ENCODE results near the gene DPP6.

The DPP6 gene

GRCh38 chr7:154342971-154343633 is 290.9 kb downstream of the DPP6 start:
- TF ChIP-seq CTCF (IDR thresholded peaks at IDR 0.05; ENCODE audit: poor library complexity, severe bottlenecking) = no peak
- Histone ChIP-seq H3K9me3 (ENCODE audit: severe bottlenecking) (no peaks in the 10 kb centered on the region), H3K4me1 (ENCODE audit: insufficient read depth, poor library complexity, severe bottlenecking) (no peaks in the 10 kb centered on the region), H3K36me3 (ENCODE audit: low read depth) (no peaks in the 10 kb centered on the region), H3K27ac (ENCODE audit: poor library complexity, severe bottlenecking) (no peak overlapping the region), H3K27me3 (ENCODE audit: insufficient read depth, poor library complexity, severe bottlenecking) (no peaks in the 10 kb centered on the region), H3K4me3 (ENCODE audit: severe bottlenecking) (no peak overlapping the region)
- ATAC-seq (ENCODE audit: low read depth) (no peak), DNase-seq (ENCODE audit: low spot score) (no peak)

- Histone ChIP-seq H3K4me1 (ENCODE audit: insufficient read depth, poor library complexity, severe bottlenecking) (no peaks in the 10 kb centered on the region), H3K27ac (ENCODE audit: poor library complexity, severe bottlenecking) (no peak overlapping the region), H3K9me3 (ENCODE audit: severe bottlenecking) (no peaks in the 10 kb centered on the region), H3K36me3 (ENCODE audit: low read depth) (no peaks in the 10 kb centered on the region), H3K4me3 (ENCODE audit: severe bottlenecking) (no peak overlapping the region), H3K27me3 (ENCODE audit: insufficient read depth, poor library complexity, severe bottlenecking) (no peaks in the 10 kb centered on the region)
- DNase-seq (ENCODE audit: low spot score) (no peak), ATAC-seq (ENCODE audit: low read depth) (no peak)
- no peak for TF ChIP-seq CTCF (IDR thresholded peaks at IDR 0.05; ENCODE audit: poor library complexity, severe bottlenecking)
Measured at GRCh38 chr7:154343778-154344412, 291.7 kb downstream of the DPP6 start.

GRCh38 chr7:154345093-154345492 is 292.9 kb downstream of the DPP6 start:
- ATAC-seq (ENCODE audit: low read depth) = no peak
- no peak for TF ChIP-seq CTCF (IDR thresholded peaks at IDR 0.05; ENCODE audit: poor library complexity, severe bottlenecking)

GRCh38 chr7:154347700-154348266 is 295.6 kb downstream of the DPP6 start:
- ATAC-seq (ENCODE audit: low read depth) = no peak
- DNase-seq (ENCODE audit: low spot score) = no peak
- H3K4me1 ChIP-seq (ENCODE audit: insufficient read depth, poor library complexity, severe bottlenecking) = no peaks in the 10 kb centered on the region
- TF ChIP-seq CTCF (IDR thresholded peaks at IDR 0.05; ENCODE audit: poor library complexity, severe bottlenecking) = no peak
- no peak overlapping the region for H3K27ac ChIP-seq (ENCODE audit: poor library complexity, severe bottlenecking)
- H3K36me3 ChIP-seq (ENCODE audit: low read depth) = no peaks in the 10 kb centered on the region
- no peak overlapping the region for H3K4me3 ChIP-seq (ENCODE audit: severe bottlenecking)
- H3K27me3 ChIP-seq (ENCODE audit: insufficient read depth, poor library complexity, severe bottlenecking) = no peaks in the 10 kb centered on the region
- no peaks in the 10 kb centered on the region for H3K9me3 ChIP-seq (ENCODE audit: severe bottlenecking)

More at GRCh38 chr7:154345093-154345492, 292.9 kb downstream of the DPP6 start:
- Histone ChIP-seq H3K36me3 (ENCODE audit: low read depth) (no peaks in the 10 kb centered on the region), H3K27ac (ENCODE audit: poor library complexity, severe bottlenecking) (no peak overlapping the region), H3K27me3 (ENCODE audit: insufficient read depth, poor library complexity, severe bottlenecking) (no peaks in the 10 kb centered on the region), H3K4me1 (ENCODE audit: insufficient read depth, poor library complexity, severe bottlenecking) (no peaks in the 10 kb centered on the region), H3K9me3 (ENCODE audit: severe bottlenecking) (no peaks in the 10 kb centered on the region), H3K4me3 (ENCODE audit: severe bottlenecking) (no peak overlapping the region)
- no peak for DNase-seq (ENCODE audit: low spot score)

- no peaks in the 10 kb centered on the region for H3K4me1 ChIP-seq (ENCODE audit: insufficient read depth, poor library complexity, severe bottlenecking)
Measured at GRCh38 chr7:154350892-154351291, 298.7 kb downstream of the DPP6 start.

More at GRCh38 chr7:154350892-154351291, 298.7 kb downstream of the DPP6 start:
- no peaks in the 10 kb centered on the region for H3K9me3 ChIP-seq (ENCODE audit: severe bottlenecking)
- no peak for ATAC-seq (ENCODE audit: low read depth)
- no peaks in the 10 kb centered on the region for H3K27me3 ChIP-seq (ENCODE audit: insufficient read depth, poor library complexity, severe bottlenecking)
- no peaks in the 10 kb centered on the region for H3K36me3 ChIP-seq (ENCODE audit: low read depth)
- TF ChIP-seq CTCF (IDR thresholded peaks at IDR 0.05; ENCODE audit: poor library complexity, severe bottlenecking) = no peak
- no peak overlapping the region for H3K4me3 ChIP-seq (ENCODE audit: severe bottlenecking)
- DNase-seq (ENCODE audit: low spot score) = no peak
- H3K27ac ChIP-seq (ENCODE audit: poor library complexity, severe bottlenecking) = no peak overlapping the region

All from RWPE2 (cell line).